Measurements from ENCODE around the gene PEX19. TPM values are rescaled to one million over a fixed set of nuclear protein-coding genes. Genes with fewer than 3 reads are reported as not detected.

Gene PEX19
- polyA plus RNA-seq, 1 donor (not counting 4 experiments of a cell fraction or from before 2014, with no cell fraction given): 48.7 TPM

GRCh38 chr1:160228431-160228830 lies 56.5 kb downstream of the PEX19 start:
- peaks cover 21% of the 10 kb centered on the region in 2 experiments for H3K36me3 ChIP-seq (ENCODE audit: control insufficient read depth in 2 of 2, extremely low read depth in 1 of 2, insufficient read depth in 2 of 2, low read length in 2 of 2)
- TF ChIP-seq CTCF (optimal IDR thresholded peaks at IDR 0.05 in 1 of 3, IDR thresholded peaks at IDR 0.05 in 1 of 3, conservative IDR thresholded peaks at IDR 0.05 in 1 of 3; ENCODE audit: extremely low read depth in 1 of 3, insufficient read depth in 2 of 3, low read length in 3 of 3) (no peak), EZH2 (IDR thresholded peaks at IDR 0.05; ENCODE audit: low read length) (no peak)

GRCh38 chr1:160227561-160227960 lies 57.4 kb downstream of the PEX19 start:
- H3K9me3 ChIP-seq (ENCODE audit: control insufficient read depth, low read depth, low read length): no peaks in the 10 kb centered on the region

More at GRCh38 chr1:160228431-160228830, 56.5 kb downstream of the PEX19 start:
- no peak for FAIRE-seq
- Histone ChIP-seq H3K9me3 (ENCODE audit: control insufficient read depth, low read depth, low read length) (no peaks in the 10 kb centered on the region), H4K20me1 (ENCODE audit: control insufficient read depth, extremely low read depth, insufficient read depth, low read length) (no peaks in the 10 kb centered on the region), H3K4me1 (ENCODE audit: control insufficient read depth, extremely low read depth, insufficient read depth, low read length) (peaks cover 14% of the 10 kb centered on the region), H3K79me2 (ENCODE audit: control insufficient read depth, insufficient read depth, low read length) (no peaks in the 10 kb centered on the region), H3K27me3 (ENCODE audit: control insufficient read depth, extremely low read depth, insufficient read depth, low read length) (no peaks in the 10 kb centered on the region), H3K9me1 (ENCODE audit: control insufficient read depth, extremely low read depth, insufficient read depth, low read length) (no peaks in the 10 kb centered on the region), H3K4me3 (ENCODE audit: control insufficient read depth in 2 of 3, extremely low read depth in 1 of 3, insufficient read depth in 2 of 3, low read depth in 1 of 3, low read length in 3 of 3) (no peak overlapping the region), H3K27ac (ENCODE audit: control insufficient read depth, insufficient read depth, low read length) (no peak overlapping the region), H2AFZ (ENCODE audit: control insufficient read depth, low read length) (no peak overlapping the region), H3K4me2 (ENCODE audit: control insufficient read depth, extremely low read depth, insufficient read depth, low read depth, low read length) (no peak overlapping the region), H3K9ac (ENCODE audit: control insufficient read depth, extremely low read depth, insufficient read depth, low read length) (no peak overlapping the region)
- dilution Hi-C loops (cut with MboI; ENCODE audit: extremely low pct_ligation_motif_present, low sequenced_read_pairs): no loop called here
- no peak for DNase-seq (ENCODE audit: low read depth, low spot score)

More at GRCh38 chr1:160227561-160227960, 57.4 kb downstream of the PEX19 start:
- Histone ChIP-seq H3K27ac (ENCODE audit: control insufficient read depth, insufficient read depth, low read length) (no peak overlapping the region), H2AFZ (ENCODE audit: control insufficient read depth, low read length) (no peak overlapping the region), H3K9ac (ENCODE audit: control insufficient read depth, extremely low read depth, insufficient read depth, low read length) (no peak overlapping the region), H3K36me3 (ENCODE audit: control insufficient read depth in 2 of 2, extremely low read depth in 1 of 2, insufficient read depth in 2 of 2, low read length in 2 of 2) (peaks cover 19 to 26% of the 10 kb centered on the region in 2 experiments), H3K4me2 (ENCODE audit: control insufficient read depth, extremely low read depth, insufficient read depth, low read depth, low read length) (no peak overlapping the region), H3K27me3 (ENCODE audit: control insufficient read depth, extremely low read depth, insufficient read depth, low read length) (no peaks in the 10 kb centered on the region), H3K4me1 (ENCODE audit: control insufficient read depth, extremely low read depth, insufficient read depth, low read length) (peaks cover 14% of the 10 kb centered on the region), H3K79me2 (ENCODE audit: control insufficient read depth, insufficient read depth, low read length) (no peaks in the 10 kb centered on the region), H3K4me3 (ENCODE audit: control insufficient read depth in 2 of 3, extremely low read depth in 1 of 3, insufficient read depth in 2 of 3, low read depth in 1 of 3, low read length in 3 of 3) (no peak overlapping the region), H3K9me1 (ENCODE audit: control insufficient read depth, extremely low read depth, insufficient read depth, low read length) (no peaks in the 10 kb centered on the region), H4K20me1 (ENCODE audit: control insufficient read depth, extremely low read depth, insufficient read depth, low read length) (no peaks in the 10 kb centered on the region)
- FAIRE-seq: no peak
- dilution Hi-C loops (cut with MboI; ENCODE audit: extremely low pct_ligation_motif_present, low sequenced_read_pairs): no loop called here
- no peak for DNase-seq (ENCODE audit: low read depth, low spot score)
- no peak for TF ChIP-seq EZH2 (IDR thresholded peaks at IDR 0.05; ENCODE audit: low read length)
- TF ChIP-seq CTCF (optimal IDR thresholded peaks at IDR 0.05 in 1 of 3, IDR thresholded peaks at IDR 0.05 in 1 of 3, conservative IDR thresholded peaks at IDR 0.05 in 1 of 3; ENCODE audit: extremely low read depth in 1 of 3, insufficient read depth in 2 of 3, low read length in 3 of 3): no peak

Measured in keratinocyte (primary cell).